Smooth muscle cell (in vitro differentiated cells): ENCODE measurements around the gene MTTP. TPM values are rescaled to one million over a fixed set of nuclear protein-coding genes. Genes with fewer than 3 reads are reported as not detected.

Source experiments
- DNase-seq: peaks from one replicate; lab custom pipeline; 2025; ENCODE audit not compliant: unreplicated experiment; lab: John Stamatoyannopoulos, UW
- H2AFZ ChIP-seq: fragments of 200-600 bp; sonication (generic); 2 replicates; pipeline ENCODE4 v1.6.0; 2016; ENCODE audit warnings: antibody characterized with exemption, low read depth, mild to moderate bottlenecking
- H3F3A ChIP-seq: fragments of 200-600 bp; sonication (generic); 2 replicates; pipeline ENCODE4 v1.6.0; 2017; ENCODE audit warnings: antibody characterized with exemption, low read depth
- H3K27ac ChIP-seq: fragments of 200-600 bp; sonication (generic); 2 replicates; pipeline ENCODE4 v1.5.1; 2016; ENCODE audit warnings: low read depth, mild to moderate bottlenecking
- H3K27me3 ChIP-seq: fragments of 200-600 bp; sonication (generic); 2 replicates; pipeline ENCODE4 v1.6.1; 2016; ENCODE audit warnings: low read depth, mild to moderate bottlenecking
- H3K36me3 ChIP-seq: fragments of 200-600 bp; sonication (generic); 2 replicates; pipeline ENCODE4 v1.5.1; 2016; ENCODE audit warnings: low read depth
- H3K4me1 ChIP-seq: fragments of 200-600 bp; sonication (generic); 2 replicates; pipeline ENCODE4 v1.5.1; 2016; ENCODE audit warnings: low read depth
- H3K4me2 ChIP-seq: fragments of 200-600 bp; sonication (generic); 2 replicates; pipeline ENCODE4 v1.6.0; 2016; ENCODE audit warnings: mild to moderate bottlenecking
- H3K4me3 ChIP-seq: fragments of 200-600 bp; sonication (generic); 2 replicates; pipeline ENCODE4 v1.5.1; 2016; ENCODE audit warnings: mild to moderate bottlenecking
- H3K79me2 ChIP-seq: fragments of 200-600 bp; sonication (generic); 2 replicates; pipeline ENCODE4 v1.6.0; 2016; ENCODE audit warnings: low read depth, mild to moderate bottlenecking
- H3K9ac ChIP-seq: fragments of 200-600 bp; sonication (generic); 2 replicates; pipeline ENCODE4 v1.6.0; 2016; ENCODE audit warnings: low read depth
- H3K9me3 ChIP-seq: fragments of 200-600 bp; sonication (generic); replicated peaks from 2 replicates; pipeline ENCODE4 v1.5.1; 2016; ENCODE audit warnings: low read depth
- H4K20me1 ChIP-seq: fragments of 200-600 bp; sonication (generic); 2 replicates; pipeline ENCODE4 v1.6.0; 2016; ENCODE audit warnings: low read depth
- CTCF ChIP-seq: fragments of 200-600 bp; sonication (generic); IDR thresholded peaks from 2 replicates; pipeline ENCODE4 v1.5.1; 2017; ENCODE audit warnings: borderline replicate concordance, mild to moderate bottlenecking, antibody characterized with exemption; ENCODE audit not compliant: insufficient read depth, poor library complexity, severe bottlenecking
- WGBS: methylation state at CpG from one replicate; pipeline ENCODE4 v1.1.7; 2016; ENCODE audit warnings: low lambda C conversion rate; 5-methylcytosine and 5-hydroxymethylcytosine counted together
- polyA plus RNA-seq: library from polyadenylated mRNA; unstranded; fragments of >200 nt; fragmentation: Nextera tagmentation; extraction: Ambion mirVana; gene quantifications from 2 replicates; pipeline ENCODE4 v1.2.1, GENCODE V29; 2016
- total RNA-seq: library from RNA; depleted of rRNA; stranded (reverse); fragments of >200 nt; gene quantifications from 2 replicates; pipeline ENCODE4 v1.2.3, GENCODE V29; 2014

Gene MTTP
- total and polyA plus RNA-seq, 2 experiments from 2014 or later = 0.31 TPM; not detected in 1

DNA sequence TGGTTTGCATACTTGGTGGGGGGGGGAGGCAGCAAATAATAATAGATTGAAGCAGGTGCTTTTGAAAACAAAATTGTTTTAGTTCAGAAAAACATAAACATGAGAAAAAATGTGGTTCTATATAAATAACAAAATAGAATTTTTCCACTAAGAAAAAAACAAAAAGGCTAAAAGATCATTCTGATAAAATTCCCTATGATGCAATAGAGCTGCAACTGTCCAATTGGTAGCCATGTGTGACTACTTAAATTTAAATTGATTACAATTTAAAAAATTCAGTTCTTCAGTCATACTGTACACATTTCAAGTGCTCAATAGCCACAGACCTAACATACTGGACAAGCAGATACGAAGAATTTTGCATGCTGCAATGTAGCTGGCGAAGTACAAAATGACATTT, 21.8 kb upstream of the MTTP start:
- no peaks in the 10 kb centered on the region for H3K79me2 ChIP-seq
- no peak overlapping the region for H2AFZ ChIP-seq
- 97% methylated on average over 2 of the region's 2 CpGs for WGBS
- H3K27ac ChIP-seq = no peak overlapping the region
- no peak for DNase-seq
- no peak overlapping the region for H3K4me2 ChIP-seq
- no peaks in the 10 kb centered on the region for H3K9me3 ChIP-seq
- no peaks in the 10 kb centered on the region for H3K4me1 ChIP-seq
- H3F3A ChIP-seq = no peaks in the 10 kb centered on the region
- H4K20me1 ChIP-seq = no peaks in the 10 kb centered on the region
- H3K4me3 ChIP-seq = no peak overlapping the region
- H3K36me3 ChIP-seq = no peaks in the 10 kb centered on the region
- H3K9ac ChIP-seq = no peak overlapping the region
- TF ChIP-seq CTCF = no peak
- no peaks in the 10 kb centered on the region for H3K27me3 ChIP-seq

DNA sequence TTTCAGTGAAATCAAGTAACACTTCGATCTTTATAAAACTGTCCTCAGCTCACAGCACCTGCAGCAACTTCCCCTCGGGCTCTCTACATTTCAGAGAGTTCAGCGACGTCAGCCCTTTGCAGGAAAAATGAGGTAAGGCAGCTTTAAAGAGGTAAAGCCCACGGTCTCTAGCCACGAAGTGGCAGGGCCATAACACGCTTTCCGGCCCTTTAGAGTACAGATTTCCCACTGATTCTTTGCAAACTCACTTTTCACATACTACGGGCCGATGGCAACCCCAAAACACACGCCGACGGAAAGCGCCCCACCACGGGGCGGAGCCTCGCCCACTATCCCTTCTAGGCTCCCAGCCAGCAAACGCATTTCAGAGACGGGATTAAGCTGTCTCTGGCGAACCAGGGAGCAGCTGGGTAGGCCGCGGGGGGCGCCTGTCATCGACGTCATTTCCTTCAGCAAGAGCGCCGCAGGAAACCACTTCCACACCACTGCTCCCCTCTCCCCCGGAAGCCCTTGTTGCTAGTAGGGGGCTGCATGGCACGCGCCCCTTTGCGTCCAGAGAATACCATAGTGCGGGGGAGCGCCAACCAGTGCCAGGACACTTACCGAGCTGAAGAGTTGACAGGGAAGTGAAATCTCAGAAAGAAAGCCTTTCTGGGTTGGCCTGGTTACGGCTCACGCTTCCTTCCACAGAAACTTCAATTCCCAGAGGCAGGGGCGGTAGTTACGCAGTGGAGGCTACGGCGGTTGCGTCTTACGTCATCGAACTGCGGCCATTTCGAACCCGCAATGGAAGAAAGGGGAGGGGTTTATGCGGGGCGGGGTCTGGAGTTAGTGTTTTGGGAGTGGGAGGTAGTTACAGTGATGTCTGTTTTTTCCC, 11.1 kb upstream of the MTTP start, which contains the start of gene TRMT10A:
TRMT10A (minus strand) TSS at position 730 of the 877 bp plus-strand sequence. CDS start 4,701 bp downstream, outside the sequence.
- Histone ChIP-seq H3K36me3 (no peaks in the 10 kb centered on the region), H4K20me1 (no peaks in the 10 kb centered on the region), H3K79me2 (no peaks in the 10 kb centered on the region), H3K9me3 (no peaks in the 10 kb centered on the region), H3K4me2 (peak within 1 kb of the TSS; percentile 89), H2AFZ (peak within 1 kb of the TSS; percentile 76), H3K27ac (peak within 1 kb of the TSS; percentile 97), H3K4me3 (peak within 1 kb of the TSS; percentile 64), H3K9ac (peak within 1 kb of the TSS; percentile 91), H3F3A (no peaks in the 10 kb centered on the region), H3K27me3 (peaks cover 4% of the 10 kb centered on the region), H3K4me1 (peaks cover 5% of the 10 kb centered on the region)
- WGBS = under 1% methylated on average over 47 of the region's 48 CpGs
- no peak for TF ChIP-seq CTCF
- peak; percentile 97 for DNase-seq

- H3K4me2 ChIP-seq = no peak overlapping the region
- no peaks in the 10 kb centered on the region for H3K9me3 ChIP-seq
- DNase-seq = no peak
- no peak overlapping the region for H3K9ac ChIP-seq
- no peak for TF ChIP-seq CTCF
- H2AFZ ChIP-seq = peak overlapping the region; percentile 76
- H3K79me2 ChIP-seq = no peaks in the 10 kb centered on the region
- H4K20me1 ChIP-seq = no peaks in the 10 kb centered on the region
- H3K27ac ChIP-seq = no peak overlapping the region
- peaks cover 5% of the 10 kb centered on the region for H3K4me1 ChIP-seq
- H3K36me3 ChIP-seq = no peaks in the 10 kb centered on the region
- H3K27me3 ChIP-seq = peaks cover 6% of the 10 kb centered on the region
- no peak overlapping the region for H3K4me3 ChIP-seq
- no peaks in the 10 kb centered on the region for H3F3A ChIP-seq
These were observed 9.7 kb upstream of the MTTP start for GRCh38 chr4:99564921-99565320.
